ENCODE data around the gene CACNA2D2.

DNA sequence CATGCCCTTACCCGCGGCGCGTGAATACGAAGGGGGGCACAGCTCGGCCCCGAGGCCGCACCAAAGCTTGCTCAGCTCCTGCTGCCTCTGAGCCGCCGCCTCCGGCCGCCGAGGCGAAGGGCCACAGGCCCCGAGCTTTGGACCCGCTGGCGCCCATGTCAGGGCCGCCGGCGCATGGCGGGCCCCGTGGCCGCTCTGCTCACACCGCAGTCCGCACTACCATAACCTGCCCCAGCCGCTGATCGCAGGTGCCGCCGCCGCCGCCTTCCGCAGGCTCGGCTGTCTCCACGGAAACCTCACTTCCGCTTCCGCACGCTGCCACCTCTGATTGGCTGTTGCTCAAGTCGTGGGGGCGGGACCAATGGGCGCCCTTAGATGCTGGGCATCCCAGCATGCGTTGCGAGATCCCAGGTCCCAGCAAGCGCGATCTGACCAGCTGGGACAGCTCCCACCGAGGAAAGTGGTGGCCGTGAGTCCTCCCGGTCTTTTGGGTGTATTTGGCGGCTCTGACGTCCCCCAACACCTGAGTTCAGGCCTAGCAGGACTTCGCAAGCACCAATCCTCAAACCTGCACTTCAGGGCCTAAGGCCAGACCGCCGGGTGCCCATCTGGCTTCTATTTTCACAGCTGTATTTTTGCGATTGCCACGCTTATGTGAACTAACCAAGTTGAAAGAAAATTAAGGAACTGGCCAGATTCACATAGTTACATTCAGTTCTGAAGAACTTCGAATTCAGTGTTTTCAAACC lies 175.3 kb downstream of the CACNA2D2 start, which contains the start of gene TUSC2:
- TF ChIP-seq CTCF (IDR thresholded peaks at IDR 0.05) (peak in 2 of 4 experiments; percentile 12 to 32), POLR2A (IDR thresholded peaks at IDR 0.05) (peak; percentile 69), POLR2AphosphoS5 (IDR thresholded peaks at IDR 0.05) (peak; percentile 99)

All from prostate gland (tissue), 2 donors.